Mesenchymal stem cell (in vitro differentiated cells and primary cell): ENCODE measurements around the gene KDF1.

Source experiments
- DNase-seq: peaks from one replicate; pipeline ENCODE4 v3.0.0-alpha.2; 2013
- H2AFZ ChIP-seq: one replicate; pipeline ENCODE4 v1.6.1; 2013; ENCODE audit warnings: low read depth, mild to moderate bottlenecking, control low read depth, inconsistent platforms, low read length, moderate library complexity
- H2AK5ac ChIP-seq: 2 replicates; pipeline ENCODE4 v1.6.1; 2013; ENCODE audit warnings: low read length, moderate library complexity, mild to moderate bottlenecking, inconsistent platforms; ENCODE audit not compliant: severe bottlenecking
- H2BK120ac ChIP-seq: one replicate; pipeline ENCODE4 v1.6.1; 2013; ENCODE audit warnings: low read depth, mild to moderate bottlenecking, inconsistent platforms, low read length, moderate library complexity
- H2BK12ac ChIP-seq, 2 experiments: one replicate each; pipeline ENCODE4 v1.6.1; 2013; ENCODE audit warnings: inconsistent platforms in 2 of 2, low read length in 2 of 2, mild to moderate bottlenecking in 2 of 2, moderate library complexity in 2 of 2, control low read depth in 1 of 2
- H2BK15ac ChIP-seq: one replicate; pipeline ENCODE4 v1.6.1; 2013; ENCODE audit warnings: mild to moderate bottlenecking, low read depth, inconsistent platforms; ENCODE audit not compliant: poor library complexity, severe bottlenecking
- H2BK5ac ChIP-seq: 2 replicates; pipeline ENCODE4 v1.6.1; 2013; ENCODE audit warnings: low read depth, mild to moderate bottlenecking, low read length, control low read depth, inconsistent platforms; ENCODE audit not compliant: poor library complexity, severe bottlenecking
- H3K14ac ChIP-seq, 2 experiments: one replicate each; pipeline ENCODE4 v1.6.1; 2013; ENCODE audit warnings: inconsistent platforms in 2 of 2, low read length in 2 of 2, control low read depth in 1 of 2, mild to moderate bottlenecking in 1 of 2, moderate library complexity in 1 of 2
- H3K18ac ChIP-seq, 2 experiments: one replicate each; pipeline ENCODE4 v1.6.1; 2013; ENCODE audit warnings: inconsistent platforms in 2 of 2, low read length in 2 of 2, control low read depth in 1 of 2, low read depth in 1 of 2, mild to moderate bottlenecking in 1 of 2
- H3K23ac ChIP-seq, 2 experiments: one replicate each; pipeline ENCODE4 v1.6.1; 2013; ENCODE audit warnings: inconsistent platforms in 2 of 2, low read length in 2 of 2, mild to moderate bottlenecking in 2 of 2, moderate library complexity in 2 of 2, control low read depth in 1 of 2
- H3K27ac ChIP-seq: 2 replicates; pipeline ENCODE4 v1.5.1; 2013; ENCODE audit warnings: mild to moderate bottlenecking, moderate library complexity, low read length, control low read depth, inconsistent platforms; ENCODE audit not compliant: poor library complexity, severe bottlenecking
- H3K27me3 ChIP-seq, 2 experiments: 2 replicates each; pipeline versions ENCODE4 v1.6.1 to v1.7.0; 2013; ENCODE audit warnings: low read length in 2 of 2, mild to moderate bottlenecking in 2 of 2, moderate library complexity in 2 of 2, control low read depth in 1 of 2, inconsistent platforms in 1 of 2; ENCODE audit not compliant: control insufficient read depth in 1 of 2, insufficient read depth in 1 of 2
- H3K36me3 ChIP-seq, 2 experiments: 2 replicates each; pipeline versions ENCODE4 v1.6.1 to v1.7.0; 2013; ENCODE audit warnings: low read length in 2 of 2, control low read depth in 1 of 2, inconsistent platforms in 1 of 2, low read depth in 1 of 2, mild to moderate bottlenecking in 1 of 2; ENCODE audit not compliant: insufficient read depth in 2 of 2, control insufficient read depth in 1 of 2
- H3K4ac ChIP-seq, 2 experiments: one replicate each; pipeline ENCODE4 v1.6.1; 2013; ENCODE audit warnings: inconsistent platforms in 2 of 2, low read length in 2 of 2, mild to moderate bottlenecking in 2 of 2, moderate library complexity in 2 of 2, control low read depth in 1 of 2, low read depth in 1 of 2
- H3K4me1 ChIP-seq: 2 replicates; pipeline ENCODE4 v1.6.1; 2013; ENCODE audit warnings: low read depth, low read length, control low read depth; ENCODE audit not compliant: control insufficient read depth, insufficient read depth
- H3K4me2 ChIP-seq: 2 replicates; pipeline ENCODE4 v1.6.1; 2013; ENCODE audit warnings: low read length, mild to moderate bottlenecking, inconsistent platforms; ENCODE audit not compliant: poor library complexity, severe bottlenecking
- H3K4me3 ChIP-seq, 2 experiments: 2 replicates each; pipeline versions ENCODE4 v1.5.1 to v1.7.0; 2013; ENCODE audit warnings: low read length in 2 of 2, mild to moderate bottlenecking in 2 of 2, control low read depth in 1 of 2, low read depth in 1 of 2; ENCODE audit not compliant: insufficient read depth in 1 of 2
- H3K79me1 ChIP-seq: replicated peaks from 2 replicates; pipeline ENCODE4 v1.6.1; 2013; ENCODE audit warnings: mild to moderate bottlenecking, control low read depth, low read length, inconsistent platforms; ENCODE audit not compliant: poor library complexity, severe bottlenecking
- H3K9ac ChIP-seq: 2 replicates; pipeline ENCODE4 v1.7.0; 2013; ENCODE audit warnings: mild to moderate bottlenecking, low read length, moderate library complexity
- H3K9me3 ChIP-seq: 2 replicates; pipeline ENCODE4 v1.7.0; 2013; ENCODE audit warnings: mild to moderate bottlenecking, low read length; ENCODE audit not compliant: control insufficient read depth
- H4K8ac ChIP-seq: one replicate; pipeline ENCODE4 v1.6.1; 2013; ENCODE audit warnings: inconsistent platforms, mild to moderate bottlenecking, low read length, moderate library complexity
- H4K91ac ChIP-seq: one replicate; pipeline ENCODE4 v1.6.1; 2013; ENCODE audit warnings: mild to moderate bottlenecking, low read length, inconsistent platforms
- WGBS: methylation state at CpG from one replicate; pipeline ENCODE4 v1.1.7; 2013; ENCODE audit warnings: mixed read lengths; 5-methylcytosine and 5-hydroxymethylcytosine counted together

Gene KDF1

DNA sequence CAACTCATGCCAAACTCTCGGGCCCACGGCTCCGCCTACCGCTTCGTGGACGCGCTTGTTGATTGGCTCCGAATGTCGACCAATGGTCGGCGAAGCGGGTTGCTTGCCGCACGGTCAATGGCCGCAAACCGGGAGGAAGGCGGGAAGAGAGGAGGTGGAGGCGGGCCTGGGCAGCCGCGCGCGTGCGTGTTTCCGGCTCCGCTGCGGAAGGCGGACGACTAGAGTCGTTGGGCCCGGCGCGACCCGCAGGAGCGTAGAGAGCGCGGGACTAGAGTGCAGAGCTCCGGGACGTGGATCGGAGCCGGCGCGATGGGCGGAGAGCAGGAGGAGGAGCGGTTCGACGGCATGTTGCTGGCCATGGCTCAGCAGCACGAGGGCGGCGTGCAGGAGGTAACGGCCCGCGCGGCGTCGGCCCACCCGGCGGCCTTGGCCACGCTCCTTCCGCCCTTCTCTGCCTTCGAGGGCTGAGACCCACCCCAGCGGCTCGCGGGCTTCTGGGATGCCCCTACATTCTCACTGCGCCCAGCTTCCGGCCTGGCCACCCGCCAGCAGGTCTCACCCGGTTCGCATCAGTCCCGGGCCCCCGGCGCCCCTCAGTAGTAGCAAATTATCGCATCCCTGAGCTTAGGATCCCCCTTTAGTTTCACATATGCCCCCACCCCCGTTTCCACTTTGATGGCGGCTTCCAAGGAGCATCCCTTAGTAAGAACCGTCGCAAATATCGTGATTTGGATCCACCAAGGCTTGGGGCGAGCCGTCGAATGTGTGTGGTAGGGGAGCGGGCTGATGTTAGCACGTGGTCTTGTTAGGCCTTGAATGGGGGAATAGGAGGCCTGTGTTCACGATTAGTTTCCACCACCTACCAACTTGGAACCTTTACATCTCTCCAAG is 38.5 kb downstream of the KDF1 start, which contains the start of gene NUDC:
Gene NUDC, plus strand, starts transcription at position 204 of the 891 bp plus-strand sequence. Its CDS starts 106 bp downstream, at position 310.
- Histone ChIP-seq H3K4ac (peak within 1 kb of the TSS; percentile 30 to 32), H3K4me3 (peak within 1 kb of the TSS; percentile 81 to 93), H3K4me1 (peaks cover 4% of the 10 kb centered on the region), H2BK120ac (no peak within 1 kb of the TSS), H3K9me3 (no peaks in the 10 kb centered on the region), H3K18ac (peak within 1 kb of the TSS; percentile 85 to 92), H2AK5ac (no peak within 1 kb of the TSS), H3K14ac (peak within 1 kb of the TSS in 1 of 2 experiments; percentile 82), H3K27me3 (no peaks in the 10 kb centered on the region), H2BK12ac (peak within 1 kb of the TSS in 1 of 2 experiments; percentile 67), H4K8ac (peak within 1 kb of the TSS; percentile 88), H3K9ac (peak within 1 kb of the TSS; percentile 96), H2BK5ac (no peak within 1 kb of the TSS), H3K23ac (no peak within 1 kb of the TSS), H2AFZ (peak within 1 kb of the TSS; percentile 94), H2BK15ac (no peak within 1 kb of the TSS), H4K91ac (peak within 1 kb of the TSS; percentile 90), H3K36me3 (peaks cover 13 to 22% of the 10 kb centered on the region in 2 experiments), H3K79me1 (peaks cover 3% of the 10 kb centered on the region), H3K4me2 (peak within 1 kb of the TSS; percentile 80), H3K27ac (peak within 1 kb of the TSS; percentile 48)
- 1% methylated on average over 75 of the region's 83 CpGs for WGBS
- DNase-seq, result peak; percentile 98

DNA sequence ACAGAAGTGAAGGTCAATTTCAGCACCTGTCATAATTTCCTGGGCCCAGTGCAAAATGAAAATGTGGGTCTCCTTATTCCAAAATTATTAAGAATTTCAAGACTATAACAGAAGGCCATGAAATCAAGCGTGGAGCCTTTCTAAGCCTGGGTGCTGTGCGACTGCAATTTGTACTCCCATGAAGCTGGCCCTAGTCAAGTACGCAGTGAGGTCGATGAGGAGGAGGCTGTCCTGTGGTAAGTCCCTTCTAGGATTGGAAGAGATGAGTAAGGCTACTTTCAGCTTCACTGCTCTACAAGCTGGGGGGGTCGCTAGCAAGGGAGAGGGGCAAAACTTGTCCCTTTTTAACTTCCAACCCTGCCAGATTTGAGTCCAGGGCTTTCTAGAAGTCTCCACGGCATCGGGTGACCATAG is 39.1 kb downstream of the KDF1 start:
- H3K79me1 ChIP-seq, result peaks cover under 1% of the 10 kb centered on the region
- no peak overlapping the region for H2BK5ac ChIP-seq
- H2BK15ac ChIP-seq, result no peak overlapping the region
- WGBS, result 39% methylated on average over 7 of the region's 7 CpGs
- DNase-seq, result no peak
- no peak overlapping the region for H4K91ac ChIP-seq
- no peak overlapping the region for H3K23ac ChIP-seq
- peak overlapping the region in 1 of 2 experiments; percentile 23 for H3K14ac ChIP-seq
- H3K9me3 ChIP-seq, result no peaks in the 10 kb centered on the region
- peak overlapping the region; percentile 74 for H4K8ac ChIP-seq
- peak overlapping the region; percentile 20 to 93 for H3K4me3 ChIP-seq
- H3K27me3 ChIP-seq, result no peaks in the 10 kb centered on the region
- H3K27ac ChIP-seq, result peak overlapping the region; percentile 4
- H3K4ac ChIP-seq, result no peak overlapping the region
- peak overlapping the region; percentile 80 for H3K4me2 ChIP-seq
- H2AFZ ChIP-seq, result peak overlapping the region; percentile 94
- peaks cover 4% of the 10 kb centered on the region for H3K4me1 ChIP-seq
- H3K36me3 ChIP-seq, result peaks cover 10 to 16% of the 10 kb centered on the region in 2 experiments
- H3K9ac ChIP-seq, result peak overlapping the region; percentile 96
- no peak overlapping the region for H2AK5ac ChIP-seq
- H3K18ac ChIP-seq, result peak overlapping the region in 1 of 2 experiments; percentile 55
- peak overlapping the region in 1 of 2 experiments; percentile 67 for H2BK12ac ChIP-seq
- H2BK120ac ChIP-seq, result no peak overlapping the region

DNA sequence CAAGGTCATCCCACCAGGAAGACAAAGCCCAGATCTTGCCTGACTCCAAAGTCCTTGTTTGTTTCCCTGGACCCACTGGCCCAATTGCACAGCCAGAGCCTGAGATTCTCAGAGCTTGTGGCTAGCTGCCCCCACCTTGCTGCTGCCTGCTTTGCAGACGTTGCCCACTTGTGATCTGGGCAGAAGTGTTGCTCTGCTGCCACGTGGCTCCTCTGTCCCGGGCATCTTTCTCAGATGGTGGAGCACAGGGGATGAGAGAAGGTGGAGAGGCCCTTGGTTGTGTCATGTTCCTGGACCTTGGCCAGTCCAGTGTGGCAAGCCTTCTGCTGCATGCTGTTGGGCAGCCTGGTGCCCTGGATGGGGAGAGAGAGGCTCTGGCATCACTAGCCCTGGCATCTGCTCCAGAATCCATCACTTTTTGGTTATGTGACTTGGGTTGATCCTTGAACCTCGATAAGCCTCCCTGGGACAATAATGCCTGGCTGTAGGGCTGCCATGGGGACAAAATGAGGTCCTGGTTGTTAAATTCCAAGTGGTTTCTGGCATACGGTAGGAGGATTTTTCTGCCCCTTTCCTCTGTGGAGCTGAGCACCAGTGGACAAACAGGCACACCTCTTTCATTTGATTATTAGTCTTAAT is 44.9 kb downstream of the KDF1 start:
- Histone ChIP-seq H3K23ac (no peak overlapping the region), H3K27ac (no peak overlapping the region), H2BK12ac (no peak overlapping the region), H4K8ac (no peak overlapping the region), H3K18ac (no peak overlapping the region), H3K4me3 (no peak overlapping the region), H3K14ac (no peak overlapping the region), H3K9ac (no peak overlapping the region), H3K9me3 (no peaks in the 10 kb centered on the region), H3K27me3 (no peaks in the 10 kb centered on the region), H3K4me2 (no peak overlapping the region), H2BK120ac (no peak overlapping the region), H3K4ac (no peak overlapping the region), H4K91ac (no peak overlapping the region), H2AFZ (no peak overlapping the region), H3K79me1 (no peaks in the 10 kb centered on the region), H3K4me1 (peaks cover 5% of the 10 kb centered on the region), H2BK5ac (no peak overlapping the region), H2BK15ac (no peak overlapping the region), H2AK5ac (no peak overlapping the region), H3K36me3 (peaks cover 0 to 4% of the 10 kb centered on the region in 2 experiments)
- 77% methylated on average over 5 of the region's 5 CpGs for WGBS
- DNase-seq, result no peak
